Activated naive CD8-positive, alpha-beta T cell (primary cell): ENCODE data around the gene SCN3B.

Experiments used
- H3K27ac Mint-ChIP-seq: one replicate; pipeline ENCODE4 v1.8.0; 2021; ENCODE audit warnings: mixed read lengths
- H3K27me3 Mint-ChIP-seq: one replicate; pipeline ENCODE4 v1.8.0; 2021; ENCODE audit warnings: mixed read lengths
- H3K36me3 Mint-ChIP-seq: one replicate; pipeline ENCODE4 v1.8.0; 2021; ENCODE audit warnings: mixed read lengths
- H3K4me1 Mint-ChIP-seq: one replicate; pipeline ENCODE4 v1.8.0; 2021; ENCODE audit warnings: low read depth, mixed read lengths
- H3K4me3 Mint-ChIP-seq: one replicate; pipeline ENCODE4 v1.8.0; 2021; ENCODE audit warnings: mild to moderate bottlenecking, mixed read lengths
- H3K9me3 Mint-ChIP-seq: one replicate; pipeline ENCODE4 v1.8.0; 2021; ENCODE audit warnings: low read depth, mixed read lengths

The SCN3B gene

DNA sequence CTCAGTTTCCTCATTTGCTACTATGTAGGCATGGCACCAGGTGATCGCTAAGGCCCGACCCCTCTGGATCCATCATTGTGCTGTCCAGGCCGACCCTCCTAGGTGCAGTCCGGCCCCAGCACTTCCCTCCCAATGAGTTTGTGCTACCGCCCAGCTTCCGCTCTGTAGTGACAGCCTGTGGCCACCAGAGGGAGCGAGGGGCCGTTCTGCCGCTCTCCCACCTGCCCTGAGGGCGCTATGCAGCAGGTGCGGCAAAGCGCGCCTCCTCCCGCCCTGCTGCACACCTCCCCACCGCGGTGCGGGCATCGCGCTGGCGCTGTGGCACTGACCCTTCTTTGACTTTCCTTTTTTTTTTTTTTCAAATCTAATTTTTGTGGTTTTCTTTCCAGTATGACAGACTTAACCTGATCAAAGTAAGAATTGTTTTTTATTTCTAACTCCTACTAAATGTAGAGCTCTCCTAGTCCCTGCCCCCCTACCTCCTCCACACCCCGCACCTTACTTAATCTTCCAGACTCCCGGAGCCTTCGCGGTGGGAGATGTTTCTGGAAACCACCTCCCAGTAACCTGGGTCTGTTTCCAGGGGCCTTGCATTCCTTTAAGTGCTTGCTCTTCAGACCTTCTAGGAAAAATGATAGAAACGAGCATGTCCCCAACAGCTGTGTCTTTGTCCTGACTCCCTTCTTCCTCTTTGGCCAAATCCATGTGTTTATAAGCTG is 73.7 kb downstream of the SCN3B start:
- Mint-ChIP-seq H3K27me3 (peaks cover 3% of the 10 kb centered on the region), H3K27ac (no peak overlapping the region), H3K4me1 (peaks cover 15% of the 10 kb centered on the region), H3K9me3 (no peaks in the 10 kb centered on the region), H3K4me3 (no peak overlapping the region), H3K36me3 (no peaks in the 10 kb centered on the region)

DNA sequence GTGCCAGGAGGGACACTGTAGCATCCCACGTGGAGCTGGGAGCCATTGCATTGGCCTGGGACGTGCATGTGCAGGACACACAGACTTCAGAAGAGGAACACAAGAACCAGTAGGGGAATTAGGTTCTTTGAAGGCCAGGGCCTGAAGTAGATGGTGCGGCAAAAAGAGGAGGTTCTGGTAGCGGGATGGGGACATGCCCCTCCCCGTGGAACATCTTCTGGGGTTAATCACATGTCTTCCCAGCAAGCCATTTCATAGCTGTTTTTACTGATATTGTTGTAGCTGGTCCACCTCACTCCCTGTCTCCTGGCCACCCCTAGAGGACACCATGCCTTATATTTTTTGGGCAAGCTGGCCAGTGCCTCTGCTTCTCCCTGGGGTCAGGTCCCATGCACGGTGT is 74.3 kb downstream of the SCN3B start:
- Mint-ChIP-seq H3K4me1 (peaks cover 15% of the 10 kb centered on the region), H3K9me3 (no peaks in the 10 kb centered on the region), H3K27me3 (peaks cover 3% of the 10 kb centered on the region), H3K4me3 (no peak overlapping the region), H3K36me3 (no peaks in the 10 kb centered on the region), H3K27ac (no peak overlapping the region)

DNA sequence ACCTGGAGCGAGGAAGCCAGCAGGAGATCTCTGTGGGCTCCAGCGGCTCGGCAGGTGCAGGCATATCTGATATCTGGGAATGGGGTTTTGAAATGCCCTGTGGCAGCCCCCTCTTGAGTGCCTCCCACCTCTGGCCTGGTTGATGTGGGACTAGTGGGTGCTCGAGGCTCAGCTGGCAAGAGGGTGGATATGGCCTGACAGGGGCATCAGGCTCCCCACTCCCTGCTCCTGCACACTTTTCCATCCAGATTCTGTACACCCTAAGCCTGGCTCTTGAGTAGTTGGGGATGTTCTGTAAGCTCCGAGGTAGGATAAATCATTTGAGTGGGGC is 75.0 kb downstream of the SCN3B start:
- no peaks in the 10 kb centered on the region for H3K36me3 Mint-ChIP-seq
- no peak overlapping the region for H3K4me3 Mint-ChIP-seq
- H3K27ac Mint-ChIP-seq: no peak overlapping the region
- H3K4me1 Mint-ChIP-seq: peaks cover 15% of the 10 kb centered on the region
- H3K27me3 Mint-ChIP-seq: peaks cover 3% of the 10 kb centered on the region
- H3K9me3 Mint-ChIP-seq: no peaks in the 10 kb centered on the region
